Astrocyte (in vitro differentiated cells and primary cell): ENCODE results near the gene ELMO1.

ENCODE experiments used
- CTCF ChIP-seq: IDR thresholded peaks from 2 replicates; pipeline ENCODE4 v1.5.1; 2011; ENCODE audit warnings: low read depth, mild to moderate bottlenecking, inconsistent platforms, low read length, moderate library complexity; ENCODE audit not compliant: insufficient read depth
- EZH2 ChIP-seq: IDR thresholded peaks from 2 replicates; pipeline ENCODE4 v1.6.1; 2012; ENCODE audit warnings: mild to moderate bottlenecking, low read length, inconsistent platforms; ENCODE audit not compliant: insufficient read depth

GRCh38 chr7:37363536-37364491 is 84.8 kb downstream of the ELMO1 start:
- TF ChIP-seq CTCF (no peak), EZH2 (no peak)
